K562 (cell line): ENCODE measurements around the gene GSK3B. TPM values are rescaled to one million over a fixed set of nuclear protein-coding genes. Genes with fewer than 3 reads are reported as not detected.

Experiments used
- ATAC-seq: fragments of 200-7000 bp; cut with Tn5 transposase; 3 replicates; pipeline ENCODE4 v1.9.1; 2020; ENCODE audit warnings: moderate library complexity
- BruUV-seq: library from RNA; stranded (reverse); fragments of 400-500 nt; replicated peaks from 2 replicates; lab custom pipeline; 2021; lab: Mats Ljungman, UMichigan
- CTCF ChIA-PET: fragments of 300-600 bp; formaldehyde crosslinking; extraction: SDS; loops from one replicate; lab custom pipeline; 2021; ENCODE audit warnings: low intra/inter-chr PET ratio; lab: Yijun Ruan, JAX
- POLR2A ChIA-PET: fragments of 300-600, 350-650 bp; sonication (Branson Sonifier 250); formaldehyde crosslinking; extraction: SDS; loops from one replicate; lab custom pipeline; 2021; ENCODE audit warnings: antibody characterized with exemption, inconsistent platforms; lab: Yijun Ruan, JAX
- DNase-seq, 4 experiments: peaks; one replicate each; pipeline versions ENCODE4 v3.0.0 to v3.0.0-alpha.2; 2011 to 2018; ENCODE audit warnings: low spot score in 3 of 4, mixed read lengths in 3 of 4; ENCODE audit errors: extremely low read depth in 1 of 4
- FAIRE-seq: peaks from 2 replicates; lab custom pipeline; 2011; peaks lifted over from hg19 to GRCh38; lab: Jason Lieb, UNC
- H2AFZ ChIP-seq: 2 replicates; pipeline ENCODE4 v1.6.0; 2011; ENCODE audit warnings: low read depth, low read length, control low read depth, inconsistent platforms
- H3K27ac ChIP-seq: fragments of 200-600 bp; 3 replicates; pipeline ENCODE4 v1.8.0; 2011; ENCODE audit warnings: low read depth, mild to moderate bottlenecking, control low read depth, inconsistent platforms, low read length, moderate library complexity, mixed read lengths; ENCODE audit errors: extremely low read depth
- H3K27me3 ChIP-seq, 2 experiments: fragments of 300-600 bp in 1 of 2; 2 replicates in 1 of 2; 3 replicates in 1 of 2; pipeline versions ENCODE4 v1.6.0 to v1.8.0; 2011; ENCODE audit warnings: inconsistent platforms in 2 of 2, low read length in 2 of 2, mild to moderate bottlenecking in 1 of 2, mixed read lengths in 1 of 2, moderate library complexity in 1 of 2; ENCODE audit not compliant: control insufficient read depth in 2 of 2, insufficient read depth in 2 of 2
- H3K36me3 ChIP-seq: fragments of 300-600 bp; 3 replicates; pipeline ENCODE4 v1.8.0; 2011; ENCODE audit warnings: mild to moderate bottlenecking, low read length, inconsistent platforms; ENCODE audit not compliant: control insufficient read depth, insufficient read depth
- H3K4me1 ChIP-seq, 2 experiments: fragments of 200-600 bp in 1 of 2; replicated peaks in 1 of 2; 2 replicates in 1 of 2; 3 replicates in 1 of 2; pipeline versions ENCODE4 v1.5.1 to v1.8.0; 2011; ENCODE audit warnings: inconsistent platforms in 2 of 2, low read length in 2 of 2, mild to moderate bottlenecking in 1 of 2, mixed read lengths in 1 of 2, moderate library complexity in 1 of 2; ENCODE audit not compliant: control insufficient read depth in 2 of 2, insufficient read depth in 2 of 2
- H3K4me2 ChIP-seq: 2 replicates; pipeline ENCODE4 v1.6.1; 2011; ENCODE audit warnings: low read length, control low read depth, inconsistent platforms, mixed read lengths; ENCODE audit not compliant: insufficient read depth
- H3K4me3 ChIP-seq: fragments of 200-600 bp; sonication (generic), shearing (Covaris generic); 2 replicates; pipeline ENCODE4 v1.5.1; 2016; ENCODE audit warnings: control low read depth, inconsistent platforms
- H3K79me2 ChIP-seq: fragments of 200-600 bp; 3 replicates; pipeline ENCODE4 v1.8.0; 2011; ENCODE audit warnings: low read length, inconsistent platforms; ENCODE audit not compliant: control insufficient read depth, insufficient read depth
- H3K9ac ChIP-seq, 2 experiments: 2 replicates each; pipeline versions ENCODE4 v1.6.0 to v1.6.1; 2011; ENCODE audit warnings: low read depth in 2 of 2, low read length in 2 of 2, control low read depth in 1 of 2, inconsistent platforms in 1 of 2, mild to moderate bottlenecking in 1 of 2, mixed read lengths in 1 of 2; ENCODE audit not compliant: insufficient read depth in 1 of 2
- H3K9me1 ChIP-seq: one replicate; pipeline ENCODE4 v1.6.0; 2011; ENCODE audit warnings: inconsistent platforms, mild to moderate bottlenecking, low read length, moderate library complexity; ENCODE audit not compliant: control insufficient read depth, insufficient read depth
- H3K9me3 ChIP-seq: replicated peaks from 2 replicates; pipeline ENCODE4 v1.5.1; 2011; ENCODE audit warnings: low read depth, low read length, inconsistent platforms; ENCODE audit not compliant: control insufficient read depth, insufficient read depth
- H4K20me1 ChIP-seq: replicated peaks from 2 replicates; pipeline ENCODE4 v1.6.1; 2011; ENCODE audit warnings: low read length, inconsistent platforms, mixed read lengths; ENCODE audit not compliant: control insufficient read depth, insufficient read depth
- PHF20 ChIP-seq: fragments of 450-650 bp; IDR thresholded peaks from 2 replicates; pipeline ENCODE4 v1.6.1; 2018; ENCODE audit not compliant: partially characterized antibody
- WGBS: fragments of 100-300 bp; shearing (Covaris generic); methylation state at CpG from one replicate; pipeline ENCODE4 v1.1.6; 2016; ENCODE audit warnings: low coverage, mixed read lengths; ENCODE audit not compliant: insufficient coverage; ENCODE audit errors: missing lambda C conversion rate; 5-methylcytosine and 5-hydroxymethylcytosine counted together
- in situ Hi-C: fragments of 300-500 bp; cut with MboI; formaldehyde crosslinking; loops from 4 replicates; pipeline ENCODE4 v1.15.0; 2018; ENCODE audit warnings: inconsistent platforms, mixed read lengths
- intact Hi-C: fragments of 100-400 bp; cut with micrococcal nuclease; formaldehyde crosslinking; loops from 2 replicates; pipeline ENCODE4 v1.14.2; 2022
- polyA plus RNA-seq, 8 experiments: library from polyadenylated mRNA; depleted of rRNA in 4 of 8; stranded (reverse) in 5 of 8; unstranded in 3 of 8; fragments of >200 nt; fragmentation: Nextera tagmentation in 2 of 8; fragmentation: Illumina TruSeq in 1 of 8; extraction: Ambion mirVana in 2 of 8; extraction: Trizol in 1 of 8; gene quantifications; 2 replicates each; pipeline versions ENCODE4 v1.2.1 to v1.2.3, GENCODE V29; 2011 to 2014; ENCODE audit warnings: inconsistent platforms in 1 of 8, missing spikeins in 1 of 8
- total RNA-seq, 7 experiments: library from RNA; depleted of rRNA in 6 of 7; stranded (reverse); fragments of >200 nt in 6 of 7; fragmentation: Illumina TruSeq in 2 of 7; extraction: Trizol in 2 of 7; gene quantifications; 2 replicates each; pipeline versions ENCODE4 v1.2.1 to v1.2.3, GENCODE V29; 2011 to 2021; ENCODE audit warnings: low replicate concordance in 1 of 7
- TF ChIP-seq, protein P1 (sequence below): sonication (generic); formaldehyde crosslinking; IDR thresholded peaks from 2 replicates; pipeline ENCODE4 v1.8.1; 2023; ENCODE audit warnings: mild to moderate bottlenecking, missing genetic modification reagents
- TF ChIP-seq, protein P2 (sequence below): sonication (generic); formaldehyde crosslinking; IDR thresholded peaks from 2 replicates; pipeline ENCODE4 v1.8.1; 2022; ENCODE audit warnings: missing genetic modification reagents

Gene GSK3B
- total and polyA plus RNA-seq, 9 of the 15 experiments (the other 6 are each of a cell fraction or from before 2014, with no cell fraction given): 4.7 to 25.0 (median 18.7) TPM

DNA sequence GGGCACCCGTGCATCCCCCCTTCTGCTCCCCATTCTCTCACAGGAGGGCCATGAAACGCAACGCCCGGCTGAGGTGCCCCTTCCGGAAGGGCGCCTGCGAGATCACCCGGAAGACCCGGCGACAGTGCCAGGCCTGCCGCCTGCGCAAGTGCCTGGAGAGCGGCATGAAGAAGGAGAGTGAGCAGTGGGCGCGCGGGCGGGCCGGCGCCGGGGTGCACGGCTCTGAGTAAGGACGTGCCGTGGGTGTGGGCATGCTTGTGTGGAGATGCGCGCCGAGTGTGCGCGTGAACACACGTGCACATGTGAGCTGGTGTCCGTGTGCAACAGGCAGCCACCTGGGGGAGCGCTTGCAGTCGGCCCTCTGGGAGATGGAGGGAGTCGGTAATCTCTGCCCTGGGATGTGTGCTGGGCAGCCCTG is 284.2 kb downstream of the GSK3B start:
- DNase-seq (no peak), ATAC-seq (peak; percentile 36; the same call in 2 of the 3 replicates), FAIRE-seq (no peak)
- POLR2A ChIA-PET: interaction anchor here (0.8 kb wide), 1 partner anchor 16 kb away, joined by 3 read pairs; no protein-coding TSS in a partner anchor
- 80% methylated on average over 13 of the region's 33 CpGs for WGBS
- in situ Hi-C loops: no loop called here
- no peak overlapping the region for H2AFZ ChIP-seq
- H3K9ac ChIP-seq: no peak overlapping the region
- no peak overlapping the region for H3K4me3 ChIP-seq
- no peak overlapping the region for H3K27ac ChIP-seq
- intact Hi-C loops: loop anchor here (10.0 kb wide), 1 partner anchor 55 kb away; no protein-coding TSS in a partner anchor
- no peak overlapping the region for H3K4me2 ChIP-seq
- H3K4me1 ChIP-seq: peaks cover 0 to 12% of the 10 kb centered on the region in 2 experiments; a peak in 3 of 5 replicates
- CTCF ChIA-PET: no interaction called here
- no TSS peak for BruUV-seq
- no peak for TF ChIP-seq PHF20
- TF ChIP-seq, protein P1, sequence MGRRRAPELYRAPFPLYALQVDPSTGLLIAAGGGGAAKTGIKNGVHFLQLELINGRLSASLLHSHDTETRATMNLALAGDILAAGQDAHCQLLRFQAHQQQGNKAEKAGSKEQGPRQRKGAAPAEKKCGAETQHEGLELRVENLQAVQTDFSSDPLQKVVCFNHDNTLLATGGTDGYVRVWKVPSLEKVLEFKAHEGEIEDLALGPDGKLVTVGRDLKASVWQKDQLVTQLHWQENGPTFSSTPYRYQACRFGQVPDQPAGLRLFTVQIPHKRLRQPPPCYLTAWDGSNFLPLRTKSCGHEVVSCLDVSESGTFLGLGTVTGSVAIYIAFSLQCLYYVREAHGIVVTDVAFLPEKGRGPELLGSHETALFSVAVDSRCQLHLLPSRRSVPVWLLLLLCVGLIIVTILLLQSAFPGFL (CRISPR knock-in tag): no peak
- TF ChIP-seq, protein P2, sequence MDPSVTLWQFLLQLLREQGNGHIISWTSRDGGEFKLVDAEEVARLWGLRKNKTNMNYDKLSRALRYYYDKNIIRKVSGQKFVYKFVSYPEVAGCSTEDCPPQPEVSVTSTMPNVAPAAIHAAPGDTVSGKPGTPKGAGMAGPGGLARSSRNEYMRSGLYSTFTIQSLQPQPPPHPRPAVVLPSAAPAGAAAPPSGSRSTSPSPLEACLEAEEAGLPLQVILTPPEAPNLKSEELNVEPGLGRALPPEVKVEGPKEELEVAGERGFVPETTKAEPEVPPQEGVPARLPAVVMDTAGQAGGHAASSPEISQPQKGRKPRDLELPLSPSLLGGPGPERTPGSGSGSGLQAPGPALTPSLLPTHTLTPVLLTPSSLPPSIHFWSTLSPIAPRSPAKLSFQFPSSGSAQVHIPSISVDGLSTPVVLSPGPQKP (CRISPR knock-in tag): no peak
- no peaks in the 10 kb centered on the region for H3K9me1 ChIP-seq
- no peaks in the 10 kb centered on the region for H4K20me1 ChIP-seq
- peaks cover 0 to 7% of the 10 kb centered on the region in 2 experiments; a peak in 2 of 5 replicates for H3K27me3 ChIP-seq
- H3K79me2 ChIP-seq: no peaks in the 10 kb centered on the region
- no peaks in the 10 kb centered on the region for H3K36me3 ChIP-seq
- H3K9me3 ChIP-seq: no peaks in the 10 kb centered on the region
